ENCODE data around the gene B3GNT7.
"Not testable (repeated sequence)": the region's sequence is repeated elsewhere in the genome, so short reads cannot be mapped to it uniquely, and the experiment has no call there.

Gene B3GNT7

GRCh38 chr2:231399046-231399852 is 3.7 kb downstream of the B3GNT7 start:
- no peak overlapping the region for H3K27ac ChIP-seq
- DNase-seq (ENCODE audit: low spot score): no peak
- TF ChIP-seq CTCF (conservative IDR thresholded peaks at IDR 0.05; ENCODE audit: low read depth): no peak
- CTCF ChIA-PET: interaction anchor here (0.8 to 2.4 kb wide), 4 partner anchors 13 to 171 kb away, joined by 3 to 9 read pairs (median 6); no protein-coding TSS in a partner anchor
- POLR2A ChIA-PET (ENCODE audit: low non-redundant PET): no interaction called here

- no peak overlapping the region for H3K27ac ChIP-seq
- ChIA-PET CTCF (interaction anchor here (0.6 to 2.4 kb wide), 9 partner anchors 12 to 876 kb away, joined by 3 to 9 read pairs (median 4); no protein-coding TSS in a partner anchor), POLR2A (ENCODE audit: low non-redundant PET) (no interaction called here)
- no peak for DNase-seq (ENCODE audit: low spot score)
- TF ChIP-seq CTCF (conservative IDR thresholded peaks at IDR 0.05; ENCODE audit: low read depth): no peak
These were observed 4.6 kb downstream of the B3GNT7 start for GRCh38 chr2:231399853-231400680.

DNA sequence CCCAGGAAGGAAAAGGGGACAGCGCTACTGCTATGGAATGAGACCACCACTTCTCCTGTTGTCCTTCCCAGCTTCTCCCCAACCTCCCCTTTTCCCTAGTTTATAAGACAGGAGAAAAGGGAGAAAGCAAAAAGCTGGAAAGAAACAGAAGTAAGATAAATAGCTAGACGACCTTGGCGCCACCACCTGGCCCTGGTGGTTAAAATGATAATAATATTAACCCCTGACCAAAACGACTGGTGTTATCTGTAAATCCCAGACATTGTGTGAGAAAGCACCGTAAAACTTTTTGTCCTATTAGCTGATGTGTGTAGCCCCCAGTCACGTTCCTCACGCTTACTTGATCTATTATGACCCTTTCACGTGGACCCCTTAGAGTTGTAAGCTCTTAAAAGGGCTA is 5.2 kb downstream of the B3GNT7 start:
- CTCF ChIA-PET: interaction anchor here (0.6 to 2.4 kb wide), 8 partner anchors 12 to 876 kb away, joined by 3 to 9 read pairs (median 4); no protein-coding TSS in a partner anchor
- TF ChIP-seq CTCF (conservative IDR thresholded peaks at IDR 0.05; ENCODE audit: low read depth): 0 out of 2 replicates have a peak, but pooled peaks have one; percentile 7
- H3K27ac ChIP-seq; DNase-seq (ENCODE audit: low spot score); POLR2A ChIA-PET (ENCODE audit: low non-redundant PET): not testable (repeated sequence)

DNA sequence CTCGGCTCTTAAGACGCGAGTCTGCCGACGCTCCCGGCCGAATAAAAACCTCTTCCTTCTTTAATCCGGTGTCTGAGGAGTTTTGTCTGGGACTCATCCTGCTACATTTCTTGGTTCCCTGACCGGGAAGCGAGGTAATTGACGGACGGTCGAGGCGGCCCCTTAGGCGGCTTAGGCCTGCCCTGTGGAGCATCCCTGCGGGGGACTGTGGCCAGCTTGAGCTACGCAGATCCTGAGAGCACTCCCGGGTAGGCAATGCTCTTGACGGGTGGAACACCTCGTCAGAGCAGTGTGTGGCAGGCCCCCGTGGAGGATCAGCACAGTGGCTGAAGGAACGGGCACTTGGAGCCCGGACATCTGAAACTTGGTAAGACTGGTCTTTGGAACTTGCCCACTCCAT is 5.6 kb downstream of the B3GNT7 start:
- CTCF ChIA-PET: interaction anchor here (0.6 to 2.4 kb wide), 4 partner anchors 11 to 173 kb away, joined by 3 to 9 read pairs (median 6); no protein-coding TSS in a partner anchor
- POLR2A ChIA-PET (ENCODE audit: low non-redundant PET); H3K27ac ChIP-seq; DNase-seq (ENCODE audit: low spot score): not testable (repeated sequence)

- POLR2A ChIA-PET (ENCODE audit: low non-redundant PET): not testable (repeated sequence)
These were observed 8.1 kb downstream of the B3GNT7 start for GRCh38 chr2:231403421-231404182.

GRCh38 chr2:231404183-231404578 is 8.7 kb downstream of the B3GNT7 start:
- H3K27ac ChIP-seq; CTCF ChIA-PET; POLR2A ChIA-PET (ENCODE audit: low non-redundant PET); DNase-seq (ENCODE audit: low spot score): not testable (repeated sequence)

More at GRCh38 chr2:231403421-231404182, 8.1 kb downstream of the B3GNT7 start:
- DNase-seq (ENCODE audit: low spot score); CTCF ChIA-PET; H3K27ac ChIP-seq: not testable (repeated sequence)

GRCh38 chr2:231405601-231406367 is 10.3 kb downstream of the B3GNT7 start:
- CTCF ChIA-PET: interaction anchor here (0.6 to 0.9 kb wide), 6 partner anchors 9 to 1098 kb away, joined by 3 to 5 read pairs (median 4); partner anchors contain the start of gene ARMC9
- DNase-seq (ENCODE audit: low spot score); H3K27ac ChIP-seq; POLR2A ChIA-PET (ENCODE audit: low non-redundant PET): not testable (repeated sequence)
- peak; percentile 70 for TF ChIP-seq CTCF (conservative IDR thresholded peaks at IDR 0.05; ENCODE audit: low read depth)

DNA sequence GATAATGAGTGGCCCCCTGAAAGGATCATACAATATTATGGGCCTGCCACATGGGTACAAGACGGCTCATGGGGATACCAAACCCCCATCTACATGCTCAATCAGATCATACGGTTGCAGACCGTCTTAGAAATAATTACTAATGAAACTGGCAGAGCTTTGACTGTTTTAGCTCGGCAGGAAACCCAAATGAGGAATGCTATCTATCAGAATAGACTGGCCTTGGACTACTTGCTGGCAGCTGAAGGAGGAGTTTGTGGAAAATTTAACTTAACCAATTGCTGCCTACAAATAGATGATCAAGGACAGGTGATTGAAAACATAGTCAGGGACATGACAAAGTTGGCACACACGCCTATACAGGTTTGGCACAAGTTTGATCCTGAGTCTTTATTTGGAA is 12.2 kb downstream of the B3GNT7 start:
- POLR2A ChIA-PET (ENCODE audit: low non-redundant PET); DNase-seq (ENCODE audit: low spot score); H3K27ac ChIP-seq: not testable (repeated sequence)
- CTCF ChIA-PET: interaction anchor here (1.5 kb wide), 1 partner anchor 180 kb away, joined by 7 read pairs; no protein-coding TSS in a partner anchor

DNA sequence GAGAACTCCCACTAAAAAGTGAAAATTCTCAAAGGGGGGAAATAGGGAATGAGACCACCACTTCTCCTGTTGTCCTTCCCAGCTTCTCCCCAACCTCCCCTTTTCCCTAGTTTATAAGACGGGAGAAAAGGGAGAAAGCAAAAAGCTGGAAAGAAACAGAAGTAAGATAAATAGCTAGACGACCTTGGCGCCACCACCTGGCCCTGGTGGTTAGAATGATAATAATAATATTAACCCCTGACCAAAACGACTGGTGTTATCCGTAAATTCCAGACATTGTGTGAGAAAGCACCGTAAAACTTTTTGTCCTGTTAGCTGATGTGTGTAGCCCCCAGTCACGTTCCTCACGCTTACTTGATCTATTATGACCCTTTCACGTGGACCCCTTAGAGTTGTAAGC is 12.8 kb downstream of the B3GNT7 start:
- H3K27ac ChIP-seq; DNase-seq (ENCODE audit: low spot score); CTCF ChIA-PET; POLR2A ChIA-PET (ENCODE audit: low non-redundant PET): not testable (repeated sequence)
